GM23338 (cell line): ENCODE measurements around the gene PPP2R2D. TPM values are rescaled to one million over a fixed set of nuclear protein-coding genes. Genes with fewer than 3 reads are reported as not detected.

Source experiments
- ATAC-seq: fragments of 200-7000 bp; cut with Tn5 transposase; 3 replicates; pipeline ENCODE4 v1.9.1; 2020
- DNase-seq: peaks from one replicate; pipeline ENCODE4 v3.0.0-alpha.2; 2015; ENCODE audit warnings: low spot score
- H2AFZ ChIP-seq: fragments of 200-600 bp; sonication (generic); 2 replicates; pipeline ENCODE4 v1.8.0; 2016; ENCODE audit warnings: antibody characterized with exemption, mild to moderate bottlenecking, moderate library complexity
- H3F3A ChIP-seq: fragments of 200-600 bp; sonication (generic); replicated peaks from 2 replicates; pipeline ENCODE4 v1.8.0; 2017; ENCODE audit warnings: antibody characterized with exemption, mixed run types, low read depth
- H3K27ac ChIP-seq: fragments of 200-600 bp; sonication (generic); 2 replicates; pipeline ENCODE4 v1.6.1; 2016; ENCODE audit warnings: low read depth
- H3K27me3 ChIP-seq: fragments of 200-600 bp; sonication (generic); 2 replicates; pipeline ENCODE4 v1.8.0; 2016; ENCODE audit warnings: mild to moderate bottlenecking, mixed run types, moderate library complexity; ENCODE audit not compliant: insufficient read depth
- H3K36me3 ChIP-seq: fragments of 200-600 bp; sonication (generic); 2 replicates; pipeline ENCODE4 v1.8.0; 2016; ENCODE audit warnings: mild to moderate bottlenecking; ENCODE audit not compliant: insufficient read depth
- H3K4me1 ChIP-seq: fragments of 200-600 bp; sonication (generic); 2 replicates; pipeline ENCODE4 v1.8.0; 2016; ENCODE audit warnings: mild to moderate bottlenecking, moderate library complexity; ENCODE audit not compliant: insufficient read depth
- H3K4me2 ChIP-seq: fragments of 200-600 bp; sonication (generic); 2 replicates; pipeline ENCODE4 v1.7.1; 2017; ENCODE audit warnings: mixed run types
- H3K4me3 ChIP-seq: fragments of 200-600 bp; sonication (generic); 2 replicates; pipeline ENCODE4 v1.6.1; 2016; ENCODE audit warnings: mixed run types
- H3K79me2 ChIP-seq: fragments of 200-600 bp; sonication (generic); replicated peaks from 2 replicates; pipeline ENCODE4 v1.8.0; 2017; ENCODE audit warnings: mild to moderate bottlenecking; ENCODE audit not compliant: insufficient read depth
- H3K9me2 ChIP-seq: fragments of 200-600 bp; sonication (generic); 2 replicates; pipeline ENCODE4 v1.8.0; 2017; ENCODE audit not compliant: insufficient read depth
- H4K20me1 ChIP-seq: fragments of 200-600 bp; sonication (generic); replicated peaks from 2 replicates; pipeline ENCODE4 v1.8.0; 2017; ENCODE audit warnings: mild to moderate bottlenecking; ENCODE audit not compliant: insufficient read depth
- H3K27ac Mint-ChIP-seq: 2 replicates; pipeline ENCODE4 v1.8.0; 2020; ENCODE audit warnings: inconsistent platforms, mild to moderate bottlenecking, moderate library complexity, mixed read lengths
- H3K27me3 Mint-ChIP-seq: 3 replicates; pipeline ENCODE4 v1.8.0; 2022; ENCODE audit warnings: low read depth, mild to moderate bottlenecking, moderate library complexity, mixed read lengths, inconsistent platforms; ENCODE audit not compliant: insufficient read depth, poor library complexity
- H3K36me3 Mint-ChIP-seq: 3 replicates; pipeline ENCODE4 v1.8.0; 2021; ENCODE audit warnings: low read depth, mild to moderate bottlenecking, inconsistent platforms, moderate library complexity, mixed read lengths
- H3K4me1 Mint-ChIP-seq: 3 replicates; pipeline ENCODE4 v1.8.0; 2020; ENCODE audit warnings: mild to moderate bottlenecking, inconsistent platforms, mixed read lengths
- H3K4me3 Mint-ChIP-seq: 3 replicates; pipeline ENCODE4 v1.8.0; 2021; ENCODE audit warnings: moderate library complexity, mild to moderate bottlenecking, inconsistent platforms, mixed read lengths
- H3K9me3 Mint-ChIP-seq: 3 replicates; pipeline ENCODE4 v1.8.0; 2020; ENCODE audit warnings: moderate library complexity, mild to moderate bottlenecking, inconsistent platforms, mixed read lengths
- CREB1 ChIP-seq: fragments of 250-450 bp; sonication (Bioruptor Pico); IDR thresholded peaks from 2 replicates; pipeline ENCODE4 v1.5.0; 2020; ENCODE audit warnings: low read depth, mild to moderate bottlenecking, moderate library complexity
- EZH2 ChIP-seq: fragments of 200-600 bp; sonication (generic); IDR thresholded peaks from one replicate; pipeline ENCODE4 v1.8.0; 2017; ENCODE audit warnings: antibody characterized with exemption, mild to moderate bottlenecking, low read depth; ENCODE audit not compliant: unreplicated experiment
- EZH2phosphoT487 ChIP-seq: fragments of 200-600 bp; sonication (generic); IDR thresholded peaks from one replicate; pipeline ENCODE4 v1.8.1; 2018; ENCODE audit warnings: antibody characterized with exemption; ENCODE audit not compliant: unreplicated experiment
- JUNB ChIP-seq: IDR thresholded peaks from one replicate; pipeline ENCODE4 v1.6.1; 2016; ENCODE audit warnings: antibody characterized with exemption; ENCODE audit not compliant: unreplicated experiment
- NANOG ChIP-seq: IDR thresholded peaks from 2 replicates; pipeline ENCODE4 v1.6.1; 2016; ENCODE audit warnings: antibody characterized with exemption, borderline replicate concordance
- POLR2AphosphoS5 ChIP-seq: IDR thresholded peaks from 2 replicates; pipeline ENCODE4 v1.6.1; 2016; ENCODE audit warnings: antibody characterized with exemption, low read depth
- STAT1 ChIP-seq: IDR thresholded peaks from one replicate; pipeline ENCODE4 v1.6.1; 2016; ENCODE audit warnings: antibody characterized with exemption; ENCODE audit not compliant: unreplicated experiment
- ZNF114 ChIP-seq: fragments of 250-450 bp; sonication (Bioruptor Pico); IDR thresholded peaks from 2 replicates; pipeline ENCODE4 v1.5.0; 2020; ENCODE audit warnings: mild to moderate bottlenecking, moderate library complexity
- polyA plus RNA-seq: library from polyadenylated mRNA; unstranded; fragments of >200 nt; fragmentation: Nextera tagmentation; extraction: Ambion mirVana; gene quantifications from 2 replicates; pipeline ENCODE4 v1.2.1, GENCODE V29; 2016
- total RNA-seq: library from RNA; depleted of rRNA; stranded (reverse); fragments of >200 nt; shearing (Covaris generic); gene quantifications from 2 replicates; pipeline ENCODE4 v1.2.3, GENCODE V29; 2014
- TF ChIP-seq, protein P1 (sequence below): IDR thresholded peaks from 2 replicates; pipeline ENCODE4 v1.6.1; 2016; ENCODE audit warnings: antibody characterized with exemption
- TF ChIP-seq, protein P2 (sequence below): IDR thresholded peaks from one replicate; pipeline ENCODE4 v1.6.1; 2018; ENCODE audit warnings: antibody characterized with exemption; ENCODE audit not compliant: unreplicated experiment
- TF ChIP-seq, protein P3 (sequence below), 2 experiments: fragments of 200-600 bp in 1 of 2; sonication (generic) in 1 of 2; conservative IDR thresholded peaks; 2 replicates each; pipeline versions ENCODE4 v1.5.1 to v1.6.1; 2016 to 2017; ENCODE audit warnings: antibody characterized with exemption in 2 of 2, low read depth in 2 of 2, mild to moderate bottlenecking in 2 of 2, moderate library complexity in 1 of 2
- TF ChIP-seq, protein P4 (sequence below): fragments of 250-450 bp; sonication (Bioruptor Pico); IDR thresholded peaks from 2 replicates; pipeline ENCODE4 v1.5.0; 2020; ENCODE audit warnings: mild to moderate bottlenecking, moderate library complexity

The PPP2R2D gene
- total and polyA plus RNA-seq, 2 experiments from 2014 or later, result 28.8 to 33.7 TPM

DNA sequence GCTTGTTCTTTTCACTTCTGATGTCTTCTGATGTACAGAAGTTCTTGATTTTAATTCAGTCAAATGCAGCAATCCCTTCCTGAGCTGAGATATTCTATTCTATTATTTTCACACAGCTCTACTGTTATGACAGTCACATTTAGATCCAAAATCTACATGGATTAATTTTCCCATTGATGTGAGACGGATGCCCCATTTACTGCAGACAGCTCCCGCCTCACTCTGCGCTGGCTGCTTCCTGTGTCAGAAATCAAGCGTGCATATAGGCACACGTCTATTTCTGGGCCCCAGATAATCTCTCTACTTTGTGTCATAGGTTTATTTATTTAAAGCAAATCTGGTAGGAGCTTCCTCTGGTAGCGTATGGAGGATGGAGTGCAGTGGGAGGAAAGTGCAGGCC is 74.2 kb downstream of the PPP2R2D start (continued):
- TF ChIP-seq, protein P1, sequence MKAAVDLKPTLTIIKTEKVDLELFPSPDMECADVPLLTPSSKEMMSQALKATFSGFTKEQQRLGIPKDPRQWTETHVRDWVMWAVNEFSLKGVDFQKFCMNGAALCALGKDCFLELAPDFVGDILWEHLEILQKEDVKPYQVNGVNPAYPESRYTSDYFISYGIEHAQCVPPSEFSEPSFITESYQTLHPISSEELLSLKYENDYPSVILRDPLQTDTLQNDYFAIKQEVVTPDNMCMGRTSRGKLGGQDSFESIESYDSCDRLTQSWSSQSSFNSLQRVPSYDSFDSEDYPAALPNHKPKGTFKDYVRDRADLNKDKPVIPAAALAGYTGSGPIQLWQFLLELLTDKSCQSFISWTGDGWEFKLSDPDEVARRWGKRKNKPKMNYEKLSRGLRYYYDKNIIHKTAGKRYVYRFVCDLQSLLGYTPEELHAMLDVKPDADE, result no peak
- TF ChIP-seq, protein P2, sequence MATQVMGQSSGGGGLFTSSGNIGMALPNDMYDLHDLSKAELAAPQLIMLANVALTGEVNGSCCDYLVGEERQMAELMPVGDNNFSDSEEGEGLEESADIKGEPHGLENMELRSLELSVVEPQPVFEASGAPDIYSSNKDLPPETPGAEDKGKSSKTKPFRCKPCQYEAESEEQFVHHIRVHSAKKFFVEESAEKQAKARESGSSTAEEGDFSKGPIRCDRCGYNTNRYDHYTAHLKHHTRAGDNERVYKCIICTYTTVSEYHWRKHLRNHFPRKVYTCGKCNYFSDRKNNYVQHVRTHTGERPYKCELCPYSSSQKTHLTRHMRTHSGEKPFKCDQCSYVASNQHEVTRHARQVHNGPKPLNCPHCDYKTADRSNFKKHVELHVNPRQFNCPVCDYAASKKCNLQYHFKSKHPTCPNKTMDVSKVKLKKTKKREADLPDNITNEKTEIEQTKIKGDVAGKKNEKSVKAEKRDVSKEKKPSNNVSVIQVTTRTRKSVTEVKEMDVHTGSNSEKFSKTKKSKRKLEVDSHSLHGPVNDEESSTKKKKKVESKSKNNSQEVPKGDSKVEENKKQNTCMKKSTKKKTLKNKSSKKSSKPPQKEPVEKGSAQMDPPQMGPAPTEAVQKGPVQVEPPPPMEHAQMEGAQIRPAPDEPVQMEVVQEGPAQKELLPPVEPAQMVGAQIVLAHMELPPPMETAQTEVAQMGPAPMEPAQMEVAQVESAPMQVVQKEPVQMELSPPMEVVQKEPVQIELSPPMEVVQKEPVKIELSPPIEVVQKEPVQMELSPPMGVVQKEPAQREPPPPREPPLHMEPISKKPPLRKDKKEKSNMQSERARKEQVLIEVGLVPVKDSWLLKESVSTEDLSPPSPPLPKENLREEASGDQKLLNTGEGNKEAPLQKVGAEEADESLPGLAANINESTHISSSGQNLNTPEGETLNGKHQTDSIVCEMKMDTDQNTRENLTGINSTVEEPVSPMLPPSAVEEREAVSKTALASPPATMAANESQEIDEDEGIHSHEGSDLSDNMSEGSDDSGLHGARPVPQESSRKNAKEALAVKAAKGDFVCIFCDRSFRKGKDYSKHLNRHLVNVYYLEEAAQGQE, result no peak

DNA sequence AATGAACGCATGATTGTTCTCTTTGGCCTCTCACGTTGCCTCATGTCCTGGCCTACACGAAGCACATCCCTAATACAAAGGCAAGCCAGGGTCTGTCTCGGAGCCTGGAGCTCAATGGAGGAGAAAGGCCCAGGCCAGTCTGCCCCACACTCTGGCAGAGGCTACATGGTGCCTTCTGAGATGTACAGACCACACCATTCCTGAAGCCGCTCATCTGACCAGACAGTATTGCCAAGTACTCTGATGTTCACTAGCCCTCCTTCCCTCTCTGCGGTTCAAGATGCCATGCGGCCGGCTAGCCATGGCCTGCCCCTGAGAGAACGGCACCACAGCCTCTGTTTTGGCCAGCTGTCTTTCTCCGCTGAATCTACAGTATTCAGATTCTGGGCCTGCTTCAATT is 75.0 kb downstream of the PPP2R2D start:
- Histone ChIP-seq H3F3A (no peaks in the 10 kb centered on the region; the same call in 1 of the 2 replicates), H3K4me3 (no peak overlapping the region), H3K9me2 (no peaks in the 10 kb centered on the region), H3K36me3 (no peaks in the 10 kb centered on the region), H3K27me3 (peaks cover 17% of the 10 kb centered on the region), H2AFZ (no peak overlapping the region), H3K79me2 (peaks cover 52% of the 10 kb centered on the region), H3K4me1 (peaks cover 33% of the 10 kb centered on the region), H3K4me2 (no peak overlapping the region), H3K27ac (no peak overlapping the region), H4K20me1 (peaks cover 30% of the 10 kb centered on the region)
- no peak for ATAC-seq
- peaks cover 32% of the 10 kb centered on the region for H3K4me1 Mint-ChIP-seq
- H3K27ac Mint-ChIP-seq, result peak overlapping the region; percentile 69; the same call in 1 of the 2 replicates
- H3K27me3 Mint-ChIP-seq, result peaks cover 9% of the 10 kb centered on the region
- no peak overlapping the region for H3K4me3 Mint-ChIP-seq
- H3K36me3 Mint-ChIP-seq, result peaks cover 26% of the 10 kb centered on the region
- no peak for DNase-seq
- no peaks in the 10 kb centered on the region; the same call in 2 of the 3 replicates for H3K9me3 Mint-ChIP-seq
- TF ChIP-seq POLR2AphosphoS5, result no peak
- TF ChIP-seq, protein P1, result no peak
- TF ChIP-seq EZH2, result no peak
- TF ChIP-seq EZH2phosphoT487, result no peak
- TF ChIP-seq NANOG, result no peak
- TF ChIP-seq ZNF114 (CRISPR knock-in tag), result no peak
- TF ChIP-seq, protein P3, sequence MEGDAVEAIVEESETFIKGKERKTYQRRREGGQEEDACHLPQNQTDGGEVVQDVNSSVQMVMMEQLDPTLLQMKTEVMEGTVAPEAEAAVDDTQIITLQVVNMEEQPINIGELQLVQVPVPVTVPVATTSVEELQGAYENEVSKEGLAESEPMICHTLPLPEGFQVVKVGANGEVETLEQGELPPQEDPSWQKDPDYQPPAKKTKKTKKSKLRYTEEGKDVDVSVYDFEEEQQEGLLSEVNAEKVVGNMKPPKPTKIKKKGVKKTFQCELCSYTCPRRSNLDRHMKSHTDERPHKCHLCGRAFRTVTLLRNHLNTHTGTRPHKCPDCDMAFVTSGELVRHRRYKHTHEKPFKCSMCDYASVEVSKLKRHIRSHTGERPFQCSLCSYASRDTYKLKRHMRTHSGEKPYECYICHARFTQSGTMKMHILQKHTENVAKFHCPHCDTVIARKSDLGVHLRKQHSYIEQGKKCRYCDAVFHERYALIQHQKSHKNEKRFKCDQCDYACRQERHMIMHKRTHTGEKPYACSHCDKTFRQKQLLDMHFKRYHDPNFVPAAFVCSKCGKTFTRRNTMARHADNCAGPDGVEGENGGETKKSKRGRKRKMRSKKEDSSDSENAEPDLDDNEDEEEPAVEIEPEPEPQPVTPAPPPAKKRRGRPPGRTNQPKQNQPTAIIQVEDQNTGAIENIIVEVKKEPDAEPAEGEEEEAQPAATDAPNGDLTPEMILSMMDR (conservative IDR thresholded peaks at IDR 0.05; ENCODE audit: low read depth in 2 of 2), result no peak
- TF ChIP-seq JUNB, result no peak
- no peak for TF ChIP-seq STAT1
- no peak for TF ChIP-seq CREB1 (CRISPR knock-in tag)
- TF ChIP-seq, protein P4, sequence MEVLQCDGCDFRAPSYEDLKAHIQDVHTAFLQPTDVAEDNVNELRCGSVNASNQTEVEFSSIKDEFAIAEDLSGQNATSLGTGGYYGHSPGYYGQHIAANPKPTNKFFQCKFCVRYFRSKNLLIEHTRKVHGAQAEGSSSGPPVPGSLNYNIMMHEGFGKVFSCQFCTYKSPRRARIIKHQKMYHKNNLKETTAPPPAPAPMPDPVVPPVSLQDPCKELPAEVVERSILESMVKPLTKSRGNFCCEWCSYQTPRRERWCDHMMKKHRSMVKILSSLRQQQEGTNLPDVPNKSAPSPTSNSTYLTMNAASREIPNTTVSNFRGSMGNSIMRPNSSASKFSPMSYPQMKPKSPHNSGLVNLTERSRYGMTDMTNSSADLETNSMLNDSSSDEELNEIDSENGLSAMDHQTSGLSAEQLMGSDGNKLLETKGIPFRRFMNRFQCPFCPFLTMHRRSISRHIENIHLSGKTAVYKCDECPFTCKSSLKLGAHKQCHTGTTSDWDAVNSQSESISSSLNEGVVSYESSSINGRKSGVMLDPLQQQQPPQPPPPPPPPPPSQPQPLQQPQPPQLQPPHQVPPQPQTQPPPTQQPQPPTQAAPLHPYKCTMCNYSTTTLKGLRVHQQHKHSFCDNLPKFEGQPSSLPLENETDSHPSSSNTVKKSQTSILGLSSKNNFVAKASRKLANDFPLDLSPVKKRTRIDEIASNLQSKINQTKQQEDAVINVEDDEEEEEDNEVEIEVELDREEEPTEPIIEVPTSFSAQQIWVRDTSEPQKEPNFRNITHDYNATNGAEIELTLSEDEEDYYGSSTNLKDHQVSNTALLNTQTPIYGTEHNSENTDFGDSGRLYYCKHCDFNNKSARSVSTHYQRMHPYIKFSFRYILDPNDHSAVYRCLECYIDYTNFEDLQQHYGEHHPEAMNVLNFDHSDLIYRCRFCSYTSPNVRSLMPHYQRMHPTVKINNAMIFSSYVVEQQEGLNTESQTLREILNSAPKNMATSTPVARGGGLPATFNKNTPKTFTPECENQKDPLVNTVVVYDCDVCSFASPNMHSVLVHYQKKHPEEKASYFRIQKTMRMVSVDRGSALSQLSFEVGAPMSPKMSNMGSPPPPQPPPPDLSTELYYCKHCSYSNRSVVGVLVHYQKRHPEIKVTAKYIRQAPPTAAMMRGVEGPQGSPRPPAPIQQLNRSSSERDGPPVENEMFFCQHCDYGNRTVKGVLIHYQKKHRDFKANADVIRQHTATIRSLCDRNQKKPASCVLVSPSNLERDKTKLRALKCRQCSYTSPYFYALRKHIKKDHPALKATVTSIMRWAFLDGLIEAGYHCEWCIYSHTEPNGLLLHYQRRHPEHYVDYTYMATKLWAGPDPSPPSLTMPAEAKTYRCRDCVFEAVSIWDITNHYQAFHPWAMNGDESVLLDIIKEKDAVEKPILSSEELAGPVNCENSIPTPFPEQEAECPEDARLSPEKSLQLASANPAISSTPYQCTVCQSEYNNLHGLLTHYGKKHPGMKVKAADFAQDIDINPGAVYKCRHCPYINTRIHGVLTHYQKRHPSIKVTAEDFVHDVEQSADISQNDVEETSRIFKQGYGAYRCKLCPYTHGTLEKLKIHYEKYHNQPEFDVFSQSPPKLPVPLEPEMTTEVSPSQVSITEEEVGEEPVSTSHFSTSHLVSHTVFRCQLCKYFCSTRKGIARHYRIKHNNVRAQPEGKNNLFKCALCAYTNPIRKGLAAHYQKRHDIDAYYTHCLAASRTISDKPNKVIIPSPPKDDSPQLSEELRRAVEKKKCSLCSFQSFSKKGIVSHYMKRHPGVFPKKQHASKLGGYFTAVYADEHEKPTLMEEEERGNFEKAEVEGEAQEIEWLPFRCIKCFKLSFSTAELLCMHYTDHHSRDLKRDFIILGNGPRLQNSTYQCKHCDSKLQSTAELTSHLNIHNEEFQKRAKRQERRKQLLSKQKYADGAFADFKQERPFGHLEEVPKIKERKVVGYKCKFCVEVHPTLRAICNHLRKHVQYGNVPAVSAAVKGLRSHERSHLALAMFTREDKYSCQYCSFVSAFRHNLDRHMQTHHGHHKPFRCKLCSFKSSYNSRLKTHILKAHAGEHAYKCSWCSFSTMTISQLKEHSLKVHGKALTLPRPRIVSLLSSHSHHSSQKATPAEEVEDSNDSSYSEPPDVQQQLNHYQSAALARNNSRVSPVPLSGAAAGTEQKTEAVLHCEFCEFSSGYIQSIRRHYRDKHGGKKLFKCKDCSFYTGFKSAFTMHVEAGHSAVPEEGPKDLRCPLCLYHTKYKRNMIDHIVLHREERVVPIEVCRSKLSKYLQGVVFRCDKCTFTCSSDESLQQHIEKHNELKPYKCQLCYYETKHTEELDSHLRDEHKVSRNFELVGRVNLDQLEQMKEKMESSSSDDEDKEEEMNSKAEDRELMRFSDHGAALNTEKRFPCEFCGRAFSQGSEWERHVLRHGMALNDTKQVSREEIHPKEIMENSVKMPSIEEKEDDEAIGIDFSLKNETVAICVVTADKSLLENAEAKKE (CRISPR knock-in tag), result no peak
